ENCODE measurements around the gene MUSK.

DNA sequence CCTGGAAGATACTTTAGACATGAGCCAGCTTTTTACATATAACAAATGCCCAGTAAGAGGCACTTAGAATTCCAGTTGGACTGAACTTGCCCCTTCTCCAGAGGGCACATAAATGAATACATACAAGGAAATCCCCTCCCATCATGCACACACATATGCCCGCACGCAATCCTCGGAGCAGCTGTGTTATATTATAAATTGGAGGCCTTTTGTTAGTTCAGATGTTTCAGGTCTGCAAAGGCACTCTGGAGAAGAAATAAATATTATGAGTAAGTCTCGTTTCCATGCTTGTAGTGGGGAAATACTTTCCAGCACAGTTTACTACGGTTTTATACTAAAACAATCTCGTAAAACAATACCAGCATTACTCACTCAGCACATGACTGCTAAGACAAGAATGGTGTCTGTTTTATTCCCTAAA is 17.6 kb upstream of the MUSK start:
- TF ChIP-seq, protein P1, sequence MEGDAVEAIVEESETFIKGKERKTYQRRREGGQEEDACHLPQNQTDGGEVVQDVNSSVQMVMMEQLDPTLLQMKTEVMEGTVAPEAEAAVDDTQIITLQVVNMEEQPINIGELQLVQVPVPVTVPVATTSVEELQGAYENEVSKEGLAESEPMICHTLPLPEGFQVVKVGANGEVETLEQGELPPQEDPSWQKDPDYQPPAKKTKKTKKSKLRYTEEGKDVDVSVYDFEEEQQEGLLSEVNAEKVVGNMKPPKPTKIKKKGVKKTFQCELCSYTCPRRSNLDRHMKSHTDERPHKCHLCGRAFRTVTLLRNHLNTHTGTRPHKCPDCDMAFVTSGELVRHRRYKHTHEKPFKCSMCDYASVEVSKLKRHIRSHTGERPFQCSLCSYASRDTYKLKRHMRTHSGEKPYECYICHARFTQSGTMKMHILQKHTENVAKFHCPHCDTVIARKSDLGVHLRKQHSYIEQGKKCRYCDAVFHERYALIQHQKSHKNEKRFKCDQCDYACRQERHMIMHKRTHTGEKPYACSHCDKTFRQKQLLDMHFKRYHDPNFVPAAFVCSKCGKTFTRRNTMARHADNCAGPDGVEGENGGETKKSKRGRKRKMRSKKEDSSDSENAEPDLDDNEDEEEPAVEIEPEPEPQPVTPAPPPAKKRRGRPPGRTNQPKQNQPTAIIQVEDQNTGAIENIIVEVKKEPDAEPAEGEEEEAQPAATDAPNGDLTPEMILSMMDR (IDR thresholded peaks at IDR 0.05) = no peak
- no peak for TF ChIP-seq EZH2 (IDR thresholded peaks at IDR 0.05; ENCODE audit: borderline replicate concordance, insufficient read depth, low read depth, low read length, poor library complexity, severe bottlenecking)
